RWPE2 (cell line): ENCODE data around the gene SPACA7.

Experiments
- ATAC-seq: fragments of 200-7000 bp; cut with Tn5 transposase; 3 replicates; pipeline ENCODE4 v1.9.1; 2021; ENCODE audit warnings: low read depth
- DNase-seq: peaks from one replicate; pipeline ENCODE4 v3.0.0-alpha.2; 2020; ENCODE audit warnings: low spot score
- H3K27ac ChIP-seq: fragments of 450-650 bp; 2 replicates; pipeline ENCODE4 v1.5.1; 2017; ENCODE audit warnings: mild to moderate bottlenecking; ENCODE audit not compliant: poor library complexity, severe bottlenecking
- H3K27me3 ChIP-seq: fragments of 250-450 bp; sonication (Bioruptor Pico); 2 replicates; pipeline ENCODE4 v1.5.1; 2021; ENCODE audit warnings: mild to moderate bottlenecking, moderate library complexity; ENCODE audit not compliant: insufficient read depth, poor library complexity, severe bottlenecking
- H3K36me3 ChIP-seq: fragments of 250-450 bp; sonication (Bioruptor Pico); 2 replicates; pipeline ENCODE4 v1.5.1; 2020; ENCODE audit warnings: low read depth, mild to moderate bottlenecking, moderate library complexity
- H3K4me1 ChIP-seq: fragments of 250-450 bp; sonication (Bioruptor Pico); 2 replicates; pipeline ENCODE4 v1.5.1; 2021; ENCODE audit warnings: mild to moderate bottlenecking, moderate library complexity; ENCODE audit not compliant: insufficient read depth, poor library complexity, severe bottlenecking
- H3K4me3 ChIP-seq: fragments of 250-450 bp; sonication (Bioruptor Pico); 2 replicates; pipeline ENCODE4 v1.5.1; 2021; ENCODE audit warnings: mild to moderate bottlenecking, moderate library complexity; ENCODE audit not compliant: severe bottlenecking
- H3K9me3 ChIP-seq: fragments of 250-450 bp; sonication (Bioruptor Pico); 2 replicates; pipeline ENCODE4 v1.5.1; 2021; ENCODE audit warnings: mild to moderate bottlenecking, moderate library complexity; ENCODE audit not compliant: severe bottlenecking
- TF ChIP-seq, protein P1 (sequence below): fragments of 450-650 bp; IDR thresholded peaks from one replicate; pipeline ENCODE4 v1.5.1; 2017; ENCODE audit warnings: mild to moderate bottlenecking, moderate library complexity; ENCODE audit not compliant: poor library complexity, severe bottlenecking

SPACA7 gene

DNA sequence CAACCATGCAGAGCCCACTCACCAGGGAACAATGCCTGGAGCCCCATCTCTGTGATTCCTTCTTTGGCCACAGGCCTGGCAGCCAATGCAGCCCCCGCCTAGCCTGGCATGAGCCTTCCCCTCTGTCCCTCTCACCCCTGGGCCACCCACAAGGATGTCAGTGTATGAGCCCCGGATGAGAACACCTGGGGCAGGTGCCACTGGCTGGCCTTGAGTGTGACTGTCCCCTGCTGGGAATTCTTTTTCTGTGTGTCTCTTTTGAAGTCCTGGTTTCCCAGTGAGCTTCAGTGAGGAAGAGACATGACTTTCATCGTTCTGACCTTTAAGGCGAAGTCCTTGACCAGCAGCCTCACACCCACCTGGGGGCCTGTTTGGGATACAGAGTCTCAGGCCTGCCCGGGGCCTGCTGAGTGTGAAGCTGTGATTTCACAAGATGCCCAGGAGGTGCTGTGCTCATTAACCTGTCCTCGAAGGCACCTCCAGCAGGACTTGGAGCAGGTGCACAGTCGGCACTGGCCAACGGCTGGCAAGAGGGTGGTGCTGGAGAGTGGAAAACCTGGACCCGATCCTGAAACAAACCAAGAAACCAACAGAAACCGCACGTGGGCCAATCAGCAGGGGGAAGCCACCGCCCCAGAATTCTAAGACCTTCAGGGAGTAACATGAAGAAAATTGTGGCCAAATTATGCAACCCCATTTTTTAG lies 27.4 kb upstream of the SPACA7 start:
- H3K27me3 ChIP-seq, result peaks cover 37% of the 10 kb centered on the region
- H3K9me3 ChIP-seq, result no peaks in the 10 kb centered on the region
- no peak overlapping the region for H3K4me3 ChIP-seq
- ATAC-seq (no peak), DNase-seq (no peak)
- no peak overlapping the region for H3K27ac ChIP-seq
- no peaks in the 10 kb centered on the region for H3K4me1 ChIP-seq
- TF ChIP-seq, protein P1, sequence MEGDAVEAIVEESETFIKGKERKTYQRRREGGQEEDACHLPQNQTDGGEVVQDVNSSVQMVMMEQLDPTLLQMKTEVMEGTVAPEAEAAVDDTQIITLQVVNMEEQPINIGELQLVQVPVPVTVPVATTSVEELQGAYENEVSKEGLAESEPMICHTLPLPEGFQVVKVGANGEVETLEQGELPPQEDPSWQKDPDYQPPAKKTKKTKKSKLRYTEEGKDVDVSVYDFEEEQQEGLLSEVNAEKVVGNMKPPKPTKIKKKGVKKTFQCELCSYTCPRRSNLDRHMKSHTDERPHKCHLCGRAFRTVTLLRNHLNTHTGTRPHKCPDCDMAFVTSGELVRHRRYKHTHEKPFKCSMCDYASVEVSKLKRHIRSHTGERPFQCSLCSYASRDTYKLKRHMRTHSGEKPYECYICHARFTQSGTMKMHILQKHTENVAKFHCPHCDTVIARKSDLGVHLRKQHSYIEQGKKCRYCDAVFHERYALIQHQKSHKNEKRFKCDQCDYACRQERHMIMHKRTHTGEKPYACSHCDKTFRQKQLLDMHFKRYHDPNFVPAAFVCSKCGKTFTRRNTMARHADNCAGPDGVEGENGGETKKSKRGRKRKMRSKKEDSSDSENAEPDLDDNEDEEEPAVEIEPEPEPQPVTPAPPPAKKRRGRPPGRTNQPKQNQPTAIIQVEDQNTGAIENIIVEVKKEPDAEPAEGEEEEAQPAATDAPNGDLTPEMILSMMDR, result no peak
- H3K36me3 ChIP-seq, result no peaks in the 10 kb centered on the region

DNA sequence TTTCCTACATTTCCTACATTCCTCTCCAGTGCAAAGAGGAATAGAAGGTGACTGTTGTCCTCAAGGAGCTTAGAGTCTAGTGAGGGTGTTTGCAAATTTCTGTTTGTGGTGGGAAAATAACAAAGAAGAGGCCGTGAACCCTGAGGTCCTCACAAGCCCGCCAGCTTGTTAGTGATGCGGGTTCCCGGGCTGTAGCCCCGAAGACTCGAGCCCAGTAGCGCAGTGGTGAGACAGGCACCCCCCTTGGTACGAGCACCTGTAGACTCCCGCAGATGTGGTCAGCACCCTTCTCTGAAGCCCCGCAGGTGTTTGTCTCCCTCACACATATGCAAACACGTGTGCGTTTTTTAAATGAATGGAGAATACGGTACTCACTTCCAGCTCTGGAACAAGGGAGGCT lies 26.5 kb upstream of the SPACA7 start:
- no peak overlapping the region for H3K27ac ChIP-seq
- peaks cover 30% of the 10 kb centered on the region for H3K27me3 ChIP-seq
- no peak for DNase-seq
- no peak for ATAC-seq
- no peaks in the 10 kb centered on the region for H3K36me3 ChIP-seq
- no peak overlapping the region for H3K4me3 ChIP-seq
- H3K4me1 ChIP-seq, result no peaks in the 10 kb centered on the region
- H3K9me3 ChIP-seq, result no peaks in the 10 kb centered on the region
- TF ChIP-seq, protein P1, result no peak

DNA sequence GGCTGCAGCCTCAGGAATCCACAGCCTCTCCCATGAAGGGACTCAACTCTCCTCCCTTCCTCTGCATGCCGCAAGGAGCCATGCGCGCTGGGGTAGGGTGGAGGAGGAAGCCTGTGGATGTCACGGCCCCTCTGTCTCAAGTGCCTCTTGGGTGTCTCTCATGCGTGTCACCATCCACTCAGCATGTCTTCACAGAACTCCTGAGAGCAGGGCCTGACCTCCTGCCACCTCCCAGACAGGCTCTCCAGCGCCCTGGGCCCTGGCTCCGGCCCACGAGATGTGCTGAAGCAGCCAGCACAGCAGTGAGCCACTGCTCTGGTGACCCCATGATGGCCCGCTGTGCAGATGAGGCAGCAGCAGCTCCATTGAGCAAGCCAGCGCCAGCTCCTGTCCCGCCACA lies 25.9 kb upstream of the SPACA7 start:
- H3K9me3 ChIP-seq, result no peaks in the 10 kb centered on the region
- no peaks in the 10 kb centered on the region for H3K36me3 ChIP-seq
- no peak overlapping the region for H3K4me3 ChIP-seq
- H3K4me1 ChIP-seq, result no peaks in the 10 kb centered on the region
- TF ChIP-seq, protein P1, result no peak
- DNase-seq (no peak), ATAC-seq (no peak)
- H3K27ac ChIP-seq, result no peak overlapping the region
- H3K27me3 ChIP-seq, result peaks cover 25% of the 10 kb centered on the region

DNA sequence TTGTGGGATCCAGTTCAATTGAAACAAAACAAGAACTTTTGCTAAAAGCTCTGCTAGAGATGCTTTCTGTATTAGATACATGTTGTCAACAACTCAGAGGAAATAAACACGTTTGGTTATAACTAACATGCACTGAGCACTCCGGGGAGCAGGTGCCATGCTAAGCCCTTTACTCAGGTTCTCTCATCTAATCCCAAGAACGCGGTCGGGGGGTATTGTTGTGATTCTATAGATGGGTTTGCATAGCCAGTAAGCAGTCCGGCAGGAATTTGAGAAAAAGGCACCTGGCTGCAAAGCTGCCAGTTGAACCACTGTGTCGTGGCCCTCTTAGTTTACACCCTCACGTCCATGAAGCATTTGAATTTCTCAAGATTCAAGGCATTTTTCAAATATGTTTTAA lies 24.3 kb upstream of the SPACA7 start:
- H3K4me1 ChIP-seq, result no peaks in the 10 kb centered on the region
- H3K4me3 ChIP-seq, result no peak overlapping the region
- no peaks in the 10 kb centered on the region for H3K36me3 ChIP-seq
- peaks cover 10% of the 10 kb centered on the region for H3K27me3 ChIP-seq
- H3K9me3 ChIP-seq, result no peaks in the 10 kb centered on the region
- TF ChIP-seq, protein P1, result no peak
- DNase-seq (no peak), ATAC-seq (no peak)
- H3K27ac ChIP-seq, result no peak overlapping the region

DNA sequence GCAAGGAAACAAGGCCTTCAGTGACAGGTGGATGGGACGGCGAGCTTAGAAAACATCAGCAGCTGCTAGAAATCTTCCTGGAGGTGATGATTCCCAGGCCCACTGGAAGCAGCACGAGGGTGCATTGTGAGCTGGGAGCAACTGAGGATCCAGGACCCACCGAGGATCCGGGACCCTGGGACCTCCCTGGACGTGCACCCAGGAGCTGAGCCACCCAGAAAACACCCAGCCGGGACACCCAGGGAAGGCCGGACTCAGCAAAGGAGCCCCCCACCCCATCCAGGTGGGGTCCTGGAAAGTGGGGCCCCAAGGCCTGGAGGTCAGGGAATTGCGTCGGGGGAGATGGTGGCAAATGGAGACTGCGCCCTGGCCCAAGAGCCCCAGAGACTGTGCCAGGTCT lies 22.3 kb upstream of the SPACA7 start:
- H3K27me3 ChIP-seq, result no peaks in the 10 kb centered on the region

More for the DNA sequence above, 22.3 kb upstream of the SPACA7 start:
- TF ChIP-seq, protein P1, result no peak
- H3K27ac ChIP-seq, result no peak overlapping the region
- H3K36me3 ChIP-seq, result no peaks in the 10 kb centered on the region
- DNase-seq (no peak), ATAC-seq (no peak)
- H3K4me3 ChIP-seq, result no peak overlapping the region
- no peaks in the 10 kb centered on the region for H3K9me3 ChIP-seq
- no peaks in the 10 kb centered on the region for H3K4me1 ChIP-seq
